GM10266 (cell line): ENCODE measurements around the gene ENAH.
"Not testable (repeated sequence)": the region's sequence is repeated elsewhere in the genome, so short reads cannot be mapped to it uniquely, and the experiment has no call there.

Experiments
- DNase-seq: peaks from one replicate; pipeline ENCODE4 v3.0.0; 2012; ENCODE audit errors: extremely low spot score
- TF ChIP-seq, protein P1 (sequence below): IDR thresholded peaks from 2 replicates; pipeline ENCODE4 v1.5.1; 2012; ENCODE audit warnings: mild to moderate bottlenecking, low read depth; ENCODE audit not compliant: control insufficient read depth, insufficient read depth; ENCODE audit errors: missing control alignments

Gene ENAH

DNA sequence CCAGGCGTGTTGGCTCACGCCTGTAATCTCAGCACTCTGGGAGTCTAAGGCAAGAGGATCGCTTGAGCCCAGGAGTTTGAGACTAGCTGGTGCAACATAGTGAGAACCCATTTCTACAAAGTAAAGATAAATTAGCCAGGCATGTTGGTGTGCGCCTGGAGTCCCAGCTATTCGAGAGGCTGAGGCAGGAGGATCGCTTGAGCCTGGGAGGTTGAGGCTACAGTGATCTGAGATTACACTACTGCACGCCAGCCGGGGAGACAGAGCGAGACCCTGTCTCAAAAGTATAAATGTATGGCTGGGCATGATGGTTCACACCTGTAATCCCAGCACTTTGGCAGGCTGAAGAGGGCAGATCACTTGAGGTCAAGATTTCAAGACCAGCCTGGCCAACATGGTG is 173.6 kb downstream of the ENAH start:
- DNase-seq = no peak
- TF ChIP-seq, protein P1, sequence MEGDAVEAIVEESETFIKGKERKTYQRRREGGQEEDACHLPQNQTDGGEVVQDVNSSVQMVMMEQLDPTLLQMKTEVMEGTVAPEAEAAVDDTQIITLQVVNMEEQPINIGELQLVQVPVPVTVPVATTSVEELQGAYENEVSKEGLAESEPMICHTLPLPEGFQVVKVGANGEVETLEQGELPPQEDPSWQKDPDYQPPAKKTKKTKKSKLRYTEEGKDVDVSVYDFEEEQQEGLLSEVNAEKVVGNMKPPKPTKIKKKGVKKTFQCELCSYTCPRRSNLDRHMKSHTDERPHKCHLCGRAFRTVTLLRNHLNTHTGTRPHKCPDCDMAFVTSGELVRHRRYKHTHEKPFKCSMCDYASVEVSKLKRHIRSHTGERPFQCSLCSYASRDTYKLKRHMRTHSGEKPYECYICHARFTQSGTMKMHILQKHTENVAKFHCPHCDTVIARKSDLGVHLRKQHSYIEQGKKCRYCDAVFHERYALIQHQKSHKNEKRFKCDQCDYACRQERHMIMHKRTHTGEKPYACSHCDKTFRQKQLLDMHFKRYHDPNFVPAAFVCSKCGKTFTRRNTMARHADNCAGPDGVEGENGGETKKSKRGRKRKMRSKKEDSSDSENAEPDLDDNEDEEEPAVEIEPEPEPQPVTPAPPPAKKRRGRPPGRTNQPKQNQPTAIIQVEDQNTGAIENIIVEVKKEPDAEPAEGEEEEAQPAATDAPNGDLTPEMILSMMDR = no peak

DNA sequence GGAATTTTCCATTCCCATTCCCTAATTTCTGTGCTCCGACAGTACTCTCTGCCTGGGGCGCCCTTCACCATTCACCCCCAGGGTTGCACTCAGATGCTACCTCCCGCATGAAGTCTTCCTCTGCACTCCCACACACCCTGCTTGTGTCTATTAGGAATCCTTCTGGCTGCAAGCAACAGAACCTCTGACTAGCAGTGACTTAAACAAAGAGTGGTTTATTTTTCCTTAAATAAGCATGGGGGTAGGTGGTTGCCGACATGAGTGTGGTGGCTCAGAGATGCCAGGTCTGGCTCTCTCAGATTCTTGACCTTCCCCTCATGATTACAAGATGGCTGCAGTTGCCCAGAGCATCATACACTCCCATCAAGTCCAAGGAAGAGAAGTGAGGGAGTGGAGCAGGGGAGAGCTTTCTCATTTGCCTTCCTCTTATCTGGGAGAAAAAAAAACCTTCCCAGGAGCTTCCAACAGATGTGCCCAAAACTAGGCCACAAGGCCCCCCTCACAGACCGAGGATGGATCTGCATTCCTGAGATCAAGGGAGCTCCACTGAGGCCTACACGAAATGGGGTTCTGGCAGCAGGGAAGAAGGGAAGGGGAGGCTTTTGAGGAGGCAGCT is 175.5 kb downstream of the ENAH start:
- TF ChIP-seq, protein P1 = no peak

DNA sequence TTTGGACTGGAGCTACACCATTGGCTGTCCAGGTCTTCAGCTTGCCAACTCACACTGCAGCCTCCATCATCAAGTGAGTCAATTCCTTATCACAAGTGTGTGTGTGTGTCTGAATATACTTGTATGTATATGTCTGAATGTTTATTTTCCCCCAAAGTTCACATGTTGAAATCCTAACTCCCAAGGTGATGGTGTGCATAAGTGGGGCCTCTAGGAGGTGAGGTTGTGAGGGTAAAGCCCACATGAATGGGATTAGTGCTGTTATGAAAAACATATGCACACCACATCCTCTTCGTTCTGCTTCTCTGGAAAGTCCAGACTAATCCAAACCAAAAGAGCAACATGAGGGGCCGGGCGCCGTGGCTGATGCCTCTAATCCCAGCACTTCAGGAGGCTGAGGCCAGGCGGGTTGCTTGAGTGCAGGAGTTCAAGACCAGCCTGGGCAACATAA is 176.4 kb downstream of the ENAH start:
- TF ChIP-seq, protein P1 = no peak
- DNase-seq = no peak

More for the DNA sequence above, 175.5 kb downstream of the ENAH start:
- no peak for DNase-seq

DNA sequence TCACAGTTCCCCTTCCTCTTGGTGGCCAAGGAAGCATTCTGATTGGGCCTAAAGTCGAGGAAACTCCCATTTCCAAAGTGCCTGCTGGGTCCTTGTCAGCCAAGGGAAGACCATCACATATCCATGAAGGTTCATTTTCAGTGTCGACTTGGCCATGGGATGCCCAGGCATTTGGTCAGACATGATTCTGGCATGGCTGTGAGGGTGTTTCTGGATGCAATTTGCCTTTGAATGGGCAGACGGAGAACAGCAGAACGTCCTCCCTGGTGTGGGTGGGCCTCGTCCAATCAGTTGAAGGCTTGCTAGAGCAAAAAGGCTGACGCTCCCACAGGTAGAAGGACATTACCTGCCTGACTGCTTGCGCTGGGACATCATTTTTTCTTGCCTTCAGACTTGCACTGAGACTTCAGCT is 176.8 kb downstream of the ENAH start:
- TF ChIP-seq, protein P1 = no peak
- no peak for DNase-seq

DNA sequence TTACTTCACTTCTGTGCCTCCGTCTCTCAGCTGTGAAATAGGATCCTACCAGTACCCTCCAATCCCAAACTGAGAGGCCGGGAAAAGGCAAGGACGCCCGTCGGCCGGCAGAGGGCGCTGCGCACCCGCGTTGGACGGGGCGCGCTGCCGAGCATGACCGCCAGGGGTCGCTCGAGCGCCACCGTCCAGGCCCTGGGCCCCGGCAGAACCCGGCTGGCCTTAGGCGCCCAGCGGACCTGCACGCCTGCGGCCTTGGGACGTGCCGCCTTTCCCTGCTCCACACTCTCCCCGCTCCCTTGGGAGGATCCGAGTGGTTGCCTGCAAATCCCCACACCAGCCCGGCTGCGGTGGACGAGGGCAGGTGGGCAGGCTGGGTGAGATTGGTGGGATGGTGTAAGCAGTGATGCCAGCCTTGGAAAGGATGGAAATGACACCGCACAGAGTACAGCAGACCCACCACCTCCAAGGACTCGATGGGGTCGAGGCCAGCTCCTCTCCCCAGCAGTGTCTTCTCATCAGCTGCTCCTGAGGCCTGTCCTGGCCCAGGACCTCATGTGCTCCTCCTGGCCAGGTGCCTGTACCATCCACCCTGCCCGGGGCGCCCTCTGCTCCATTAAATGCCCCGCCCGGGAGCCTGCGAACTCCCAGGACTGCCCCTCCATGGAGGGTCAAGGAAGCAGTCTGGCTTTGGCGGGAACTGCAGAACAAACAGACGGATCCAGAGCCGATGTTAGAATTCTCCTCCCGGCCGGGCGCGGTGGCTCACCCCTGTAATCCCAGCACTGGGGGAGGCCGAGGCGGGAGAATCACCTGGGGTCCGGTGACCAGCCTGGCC is 177.7 kb downstream of the ENAH start:
- TF ChIP-seq, protein P1 = peak; percentile 100
- DNase-seq = peak; percentile 85

DNA sequence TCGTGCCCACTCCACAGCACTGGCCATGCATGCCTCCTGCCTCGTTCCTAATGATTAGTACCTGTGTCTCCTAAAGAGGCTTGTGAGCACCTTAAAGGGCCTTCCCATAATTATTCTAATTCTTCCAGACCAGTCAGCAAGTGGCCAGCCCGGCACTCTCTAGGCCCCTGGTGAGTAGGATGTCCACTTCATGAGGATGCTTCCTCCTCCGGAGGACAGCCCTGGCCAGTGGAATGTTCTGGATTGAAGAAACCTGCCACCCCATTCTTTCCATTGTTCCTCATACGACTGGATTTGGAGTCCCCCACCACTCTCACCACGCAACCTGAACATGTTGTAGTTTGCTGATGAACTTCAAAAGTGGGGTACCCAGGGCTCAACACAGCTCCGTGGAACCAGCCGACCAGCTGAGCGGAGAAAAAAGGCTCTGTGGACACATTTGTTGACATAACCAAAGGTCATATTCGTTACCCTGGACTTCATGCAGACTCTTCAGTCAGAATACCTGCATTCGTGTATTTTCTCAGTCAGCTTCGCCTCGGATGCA is 178.4 kb downstream of the ENAH start:
- DNase-seq = no peak
- TF ChIP-seq, protein P1 = peak; percentile 4

DNA sequence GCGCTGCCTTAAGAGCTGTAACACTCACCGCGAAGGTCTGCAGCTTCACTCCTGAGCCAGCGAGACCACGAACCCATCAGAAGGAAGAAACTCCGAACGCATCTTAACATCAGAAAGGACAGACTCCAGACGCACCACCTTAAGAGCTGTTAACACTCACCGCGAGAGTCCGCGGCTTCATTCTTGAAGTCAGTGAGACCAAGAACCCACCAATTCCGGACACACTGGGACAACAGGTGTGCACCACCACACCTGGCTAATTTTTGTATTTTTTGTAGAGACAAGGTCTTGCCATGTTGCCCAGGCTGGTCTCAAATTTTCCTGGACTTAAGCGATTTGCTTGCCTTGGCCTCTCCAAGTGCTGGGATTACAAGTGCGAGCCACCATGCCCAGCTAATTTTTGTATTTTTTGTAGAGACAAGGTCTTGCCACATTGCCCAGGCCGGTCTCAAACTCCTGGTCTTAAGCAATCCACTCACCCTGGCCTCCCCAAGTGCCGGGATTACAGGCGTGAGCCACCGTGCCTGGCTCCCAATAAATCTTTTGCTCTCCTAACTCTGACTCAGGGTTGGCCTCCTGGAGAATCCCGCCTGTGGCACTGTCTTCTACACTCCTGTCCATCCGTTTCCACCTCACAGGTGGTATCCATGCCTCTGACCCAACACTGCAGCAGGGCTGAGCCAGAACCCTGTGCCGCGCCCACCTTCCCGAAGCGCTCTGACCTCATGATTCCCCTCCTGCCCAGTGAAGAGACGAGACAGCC is 179.1 kb downstream of the ENAH start:
- DNase-seq = not testable (repeated sequence)

DNA sequence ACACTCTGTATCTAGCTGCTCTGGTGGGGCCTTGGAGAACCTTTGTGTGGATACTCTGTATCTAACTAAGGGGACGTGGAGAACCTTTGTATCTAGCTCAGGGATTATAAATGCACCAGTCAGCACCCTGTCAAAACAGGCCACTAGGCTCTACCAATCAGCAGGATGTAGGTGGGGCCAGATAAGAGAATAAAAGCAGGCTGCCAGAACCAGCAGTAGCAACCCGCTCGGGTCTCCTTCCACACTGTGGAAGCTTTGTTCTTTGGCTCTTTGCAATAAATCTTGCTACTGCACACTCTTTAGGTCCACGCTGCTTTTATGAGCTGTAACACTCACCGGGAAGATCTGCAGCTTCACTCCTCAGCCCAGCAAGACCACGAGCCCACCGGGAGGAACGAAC is 179.7 kb downstream of the ENAH start:
- DNase-seq = not testable (repeated sequence)
